Fibroblast of the aortic adventitia (primary cell): ENCODE results near the gene SLC25A48. TPM values are rescaled to one million over a fixed set of nuclear protein-coding genes. Genes with fewer than 3 reads are reported as not detected.
"Not testable (repeated sequence)": the region's sequence is repeated elsewhere in the genome, so short reads cannot be mapped to it uniquely, and the experiment has no call there.

Experiments used
- DNase-seq: peaks from one replicate; pipeline ENCODE4 v3.0.0-alpha.2; 2010; ENCODE audit warnings: low read depth
- H3K4me3 ChIP-seq: 2 replicates; pipeline ENCODE4 v1.5.1; 2011; ENCODE audit warnings: low read depth, mild to moderate bottlenecking, control low read depth, low read length, moderate library complexity
- total RNA-seq: library from RNA; depleted of rRNA; stranded (reverse); fragments of >200 nt; gene quantifications from 2 replicates; pipeline ENCODE4 v1.2.3, GENCODE V29; 2012; ENCODE audit warnings: low replicate concordance
- TF ChIP-seq, protein P1 (sequence below): IDR thresholded peaks from 2 replicates; pipeline ENCODE4 v1.5.1; 2011; ENCODE audit warnings: mild to moderate bottlenecking, low read length, control low read depth, inconsistent platforms; ENCODE audit not compliant: insufficient read depth

The SLC25A48 gene
- total RNA-seq, 1 donor = not detected

DNA sequence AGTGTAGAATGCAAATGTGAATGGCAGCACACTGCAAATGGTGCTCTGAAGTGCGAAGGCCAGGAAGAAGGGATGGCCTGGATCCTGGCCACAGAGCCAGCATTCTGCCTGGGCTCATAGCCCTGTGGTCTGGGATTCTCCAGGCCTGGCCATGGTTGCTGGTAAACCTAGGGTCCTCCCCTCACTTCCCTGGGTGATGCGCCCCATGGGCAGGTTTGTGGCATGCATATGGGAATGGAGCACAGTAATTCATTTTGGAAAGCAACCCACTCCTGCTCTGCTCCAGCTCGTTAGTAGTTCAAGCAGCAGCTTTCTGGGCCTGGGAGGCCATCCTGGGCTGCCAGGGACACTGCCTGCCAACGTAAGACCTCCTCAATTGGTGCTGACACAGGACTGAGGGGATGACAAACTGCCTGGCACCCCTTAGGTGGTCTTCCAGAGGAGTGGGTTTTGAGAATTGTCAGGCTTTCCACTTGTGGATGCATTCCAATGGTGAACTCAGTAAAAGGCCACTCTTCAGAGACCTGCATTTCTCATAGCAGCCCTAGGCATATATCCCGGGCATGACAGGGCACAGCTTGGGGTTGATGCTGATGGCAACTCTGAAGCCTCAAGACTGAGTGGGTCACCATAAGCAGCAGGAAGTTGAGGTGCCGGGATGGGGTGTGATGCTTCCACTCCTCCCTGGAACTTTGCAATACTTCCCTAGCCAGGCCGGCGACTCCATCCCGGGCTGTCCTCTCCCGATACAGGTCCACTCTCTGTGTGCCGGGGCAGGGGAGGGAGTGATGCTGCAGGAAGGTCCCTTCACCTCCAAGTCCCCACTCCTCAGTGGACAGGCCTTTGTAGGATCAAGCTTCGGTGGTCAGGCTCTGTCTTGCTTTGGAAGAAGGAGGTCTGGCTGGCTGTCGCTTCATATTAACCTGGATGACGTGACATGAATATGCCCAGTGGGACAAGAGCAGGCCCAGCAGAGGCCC, 1.2 kb upstream of the SLC25A48 start:
- no peak overlapping the region for H3K4me3 ChIP-seq
- TF ChIP-seq, protein P1, sequence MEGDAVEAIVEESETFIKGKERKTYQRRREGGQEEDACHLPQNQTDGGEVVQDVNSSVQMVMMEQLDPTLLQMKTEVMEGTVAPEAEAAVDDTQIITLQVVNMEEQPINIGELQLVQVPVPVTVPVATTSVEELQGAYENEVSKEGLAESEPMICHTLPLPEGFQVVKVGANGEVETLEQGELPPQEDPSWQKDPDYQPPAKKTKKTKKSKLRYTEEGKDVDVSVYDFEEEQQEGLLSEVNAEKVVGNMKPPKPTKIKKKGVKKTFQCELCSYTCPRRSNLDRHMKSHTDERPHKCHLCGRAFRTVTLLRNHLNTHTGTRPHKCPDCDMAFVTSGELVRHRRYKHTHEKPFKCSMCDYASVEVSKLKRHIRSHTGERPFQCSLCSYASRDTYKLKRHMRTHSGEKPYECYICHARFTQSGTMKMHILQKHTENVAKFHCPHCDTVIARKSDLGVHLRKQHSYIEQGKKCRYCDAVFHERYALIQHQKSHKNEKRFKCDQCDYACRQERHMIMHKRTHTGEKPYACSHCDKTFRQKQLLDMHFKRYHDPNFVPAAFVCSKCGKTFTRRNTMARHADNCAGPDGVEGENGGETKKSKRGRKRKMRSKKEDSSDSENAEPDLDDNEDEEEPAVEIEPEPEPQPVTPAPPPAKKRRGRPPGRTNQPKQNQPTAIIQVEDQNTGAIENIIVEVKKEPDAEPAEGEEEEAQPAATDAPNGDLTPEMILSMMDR = no peak
- no peak for DNase-seq

DNA sequence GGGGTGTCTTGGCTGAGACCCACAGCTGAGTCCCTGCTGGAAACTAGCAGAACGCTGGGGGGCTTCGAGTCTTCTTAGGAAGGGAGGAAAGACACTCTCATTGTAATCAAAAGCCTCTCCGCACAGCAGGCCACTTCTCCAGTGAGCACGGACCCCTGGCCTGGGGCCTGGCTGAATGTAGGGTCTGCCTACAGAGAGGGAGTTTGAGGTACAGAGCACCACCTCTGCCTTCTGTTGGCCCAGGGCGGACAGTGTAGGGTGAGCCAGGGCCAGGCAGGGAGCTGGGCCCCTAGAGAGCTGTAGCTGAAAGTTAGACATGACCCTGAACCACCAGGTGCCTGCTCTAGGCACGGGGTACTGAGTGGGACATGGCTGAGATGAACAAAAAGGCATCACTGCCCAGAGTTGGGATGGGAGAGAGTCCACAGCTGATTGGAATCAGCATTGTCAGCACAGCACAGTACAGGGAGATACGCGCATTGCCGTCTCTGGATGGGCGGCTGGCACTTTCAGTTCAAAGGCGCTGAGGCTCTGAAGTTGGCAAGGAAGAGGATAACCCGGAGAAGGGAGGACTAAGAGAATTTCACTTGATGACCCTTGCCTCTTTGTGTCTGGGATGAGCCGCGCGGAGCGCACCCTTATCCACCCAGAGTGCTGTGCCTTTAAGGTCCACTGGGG, 363 bp upstream of the SLC25A48 start:
- DNase-seq = peak; percentile 29
- peak overlapping the region; percentile 38 for H3K4me3 ChIP-seq
- TF ChIP-seq, protein P1 = peak; percentile 71

DNA sequence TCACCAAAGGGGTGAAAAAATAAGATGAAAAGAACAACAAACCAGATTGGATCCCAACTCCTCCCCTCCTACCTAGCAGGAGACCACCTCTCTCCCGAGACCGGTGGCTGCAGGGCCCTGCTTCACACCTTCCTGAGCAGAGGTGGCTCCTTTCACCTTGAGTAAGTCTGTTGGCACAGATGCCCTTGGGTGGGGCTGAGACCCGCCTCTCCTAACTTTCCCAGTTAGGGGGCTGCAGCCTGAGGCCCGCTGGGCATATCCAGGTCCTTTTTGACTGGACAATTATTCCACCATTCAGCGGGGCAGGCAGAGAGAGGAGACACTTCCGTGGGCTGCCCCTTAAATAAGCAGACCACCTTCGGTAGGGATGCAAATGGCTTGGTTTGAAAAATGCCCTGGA, 1.3 kb downstream of the SLC25A48 start:
- DNase-seq = no peak
- no peak overlapping the region for H3K4me3 ChIP-seq
- TF ChIP-seq, protein P1 = no peak

DNA sequence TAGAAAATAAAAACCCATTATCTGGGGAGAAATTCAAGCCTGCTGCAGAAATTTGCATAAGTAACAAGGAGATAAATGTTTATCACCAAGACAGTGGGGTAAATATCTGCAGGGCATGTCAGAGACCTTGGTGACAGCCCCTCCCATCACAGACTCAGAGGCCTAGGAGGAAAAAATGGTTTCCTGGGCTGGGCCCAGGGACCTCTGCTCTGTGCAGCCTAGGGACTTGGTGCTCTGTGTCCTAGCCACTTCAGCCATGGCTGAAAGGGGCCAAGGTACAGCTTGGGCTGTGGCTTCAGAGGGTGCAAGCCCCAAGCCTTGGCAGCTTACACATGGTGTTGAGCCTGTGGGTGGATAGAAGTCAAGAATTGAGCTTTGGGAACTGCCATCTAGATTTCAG, 3.9 kb downstream of the SLC25A48 start:
- not testable (repeated sequence) for DNase-seq, H3K4me3 ChIP-seq

DNA sequence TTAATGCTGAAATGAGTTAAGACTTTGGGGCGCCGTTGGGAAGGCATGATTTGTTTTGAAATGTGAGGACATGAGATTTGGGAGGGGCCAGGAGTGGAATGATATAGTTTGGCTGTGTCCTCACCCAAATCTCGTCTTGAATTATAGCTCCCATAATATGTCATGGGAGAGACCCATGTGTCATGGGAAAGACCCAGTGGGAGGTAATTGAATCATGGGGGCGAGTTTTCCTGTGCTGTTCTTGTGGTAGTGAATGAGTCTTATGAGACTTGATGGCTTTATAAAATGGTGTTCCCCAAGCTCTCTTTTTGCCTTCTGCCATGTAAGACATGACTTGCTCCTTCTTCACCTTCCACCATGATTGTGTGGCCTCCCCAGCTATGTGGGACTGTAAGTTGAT, 5.1 kb downstream of the SLC25A48 start:
- DNase-seq = no peak
- TF ChIP-seq, protein P1 = no peak
- H3K4me3 ChIP-seq = no peak overlapping the region

DNA sequence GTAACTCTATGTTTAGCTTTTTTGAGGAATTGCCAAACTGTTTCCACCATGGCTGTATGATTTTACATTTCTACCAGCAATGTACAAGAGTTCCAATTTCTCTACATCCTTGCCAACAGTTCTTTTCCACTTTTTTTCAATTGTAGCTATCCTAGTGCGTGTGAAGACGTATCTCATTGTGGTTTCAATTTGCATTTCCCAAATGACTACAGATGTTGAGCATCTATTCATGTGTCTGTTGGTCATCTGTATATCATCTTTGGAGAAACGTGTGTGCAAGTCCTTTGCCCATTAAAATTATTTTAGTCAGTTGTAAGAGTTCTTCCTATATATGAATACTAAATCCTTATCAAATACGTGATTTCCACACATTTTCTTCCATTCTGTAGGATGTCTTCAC, 6.5 kb downstream of the SLC25A48 start:
- TF ChIP-seq, protein P1 = no peak
- no peak for DNase-seq
- no peak overlapping the region for H3K4me3 ChIP-seq

DNA sequence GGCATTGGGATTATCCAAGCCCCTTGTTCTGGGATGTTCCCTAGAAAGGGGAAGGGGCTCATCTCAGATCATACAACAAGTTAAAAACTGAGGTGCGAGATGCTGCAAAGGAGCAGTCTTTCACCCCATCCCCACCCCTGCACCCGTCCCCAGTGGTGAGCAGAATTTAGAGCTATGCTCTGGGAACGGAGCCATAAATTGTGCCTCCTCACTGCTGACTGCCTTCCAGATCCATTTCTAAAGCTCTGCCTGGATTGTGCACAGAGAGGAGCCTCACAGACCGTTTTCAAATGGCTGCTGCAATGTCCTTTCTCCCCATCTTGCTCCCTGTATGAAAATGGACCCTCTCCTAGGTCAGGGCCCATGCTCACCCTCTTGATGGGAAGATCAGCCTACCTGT, 8.3 kb downstream of the SLC25A48 start:
- TF ChIP-seq, protein P1 = no peak
- no peak overlapping the region for H3K4me3 ChIP-seq
- no peak for DNase-seq
